Measurements from ENCODE around the gene CPAMD8. TPM values are rescaled to one million over a fixed set of nuclear protein-coding genes. Genes with fewer than 3 reads are reported as not detected.

Gene CPAMD8
- total RNA-seq, 6 experiments from 2014 or later, result 0.90 to 1.8 (median 1.2) TPM

GRCh38 chr19:16908759-16909158 lies 117.9 kb downstream of the CPAMD8 start:
- no peak overlapping the region for H3K27ac ChIP-seq
- 60% methylated on average over 5 of the region's 12 CpGs for WGBS (ENCODE audit: insufficient coverage, low coverage, low lambda C conversion rate, missing lambda C conversion rate)
- TF ChIP-seq POLR2A (IDR thresholded peaks at IDR 0.05) (no peak), CTCF (IDR thresholded peaks at IDR 0.05) (no peak)
- no peaks in the 10 kb centered on the region for H3K9me3 ChIP-seq
- no peak for DNase-seq
- H3K4me1 ChIP-seq, result no peaks in the 10 kb centered on the region
- H3K4me3 ChIP-seq, result no peak overlapping the region
- intact Hi-C loops (cut with DNase I), result no loop called here
- no peaks in the 10 kb centered on the region for H3K27me3 ChIP-seq
- H3K36me3 ChIP-seq, result no peaks in the 10 kb centered on the region
- no peak for ATAC-seq

- H3K36me3 ChIP-seq, result no peaks in the 10 kb centered on the region
- no peak overlapping the region for H3K4me3 ChIP-seq
- no peaks in the 10 kb centered on the region for H3K27me3 ChIP-seq
- no peaks in the 10 kb centered on the region for H3K4me1 ChIP-seq
- H3K27ac ChIP-seq, result no peak overlapping the region
- no peaks in the 10 kb centered on the region for H3K9me3 ChIP-seq
- WGBS (ENCODE audit: insufficient coverage, low coverage, low lambda C conversion rate, missing lambda C conversion rate), result 36% methylated on average over 4 of the region's 5 CpGs
- DNase-seq (no peak), ATAC-seq (no peak)
- intact Hi-C loops (cut with DNase I), result no loop called here
- no peak for TF ChIP-seq CTCF (IDR thresholded peaks at IDR 0.05)
- TF ChIP-seq POLR2A (IDR thresholded peaks at IDR 0.05), result no peak
Measured at GRCh38 chr19:16904599-16904998, 122.0 kb downstream of the CPAMD8 start.

- Histone ChIP-seq H3K4me3 (no peak overlapping the region), H3K27ac (no peak overlapping the region), H3K27me3 (no peaks in the 10 kb centered on the region), H3K36me3 (no peaks in the 10 kb centered on the region), H3K4me1 (no peaks in the 10 kb centered on the region), H3K9me3 (no peaks in the 10 kb centered on the region)
- ATAC-seq (no peak), DNase-seq (no peak)
- TF ChIP-seq POLR2A (IDR thresholded peaks at IDR 0.05) (no peak), CTCF (IDR thresholded peaks at IDR 0.05) (no peak)
- intact Hi-C loops (cut with DNase I), result no loop called here
- WGBS (ENCODE audit: insufficient coverage, low coverage, low lambda C conversion rate, missing lambda C conversion rate), result no CpG with 5 or more reads among the region's 7 CpGs
Measured at GRCh38 chr19:16903347-16903746, 123.3 kb downstream of the CPAMD8 start.

GRCh38 chr19:16902545-16902944 lies 124.1 kb downstream of the CPAMD8 start:
- ATAC-seq (no peak), DNase-seq (no peak)
- no peak for TF ChIP-seq POLR2A (IDR thresholded peaks at IDR 0.05)
- no peak for TF ChIP-seq CTCF (IDR thresholded peaks at IDR 0.05)
- H3K27me3 ChIP-seq, result no peaks in the 10 kb centered on the region
- no peaks in the 10 kb centered on the region for H3K4me1 ChIP-seq
- no peak overlapping the region for H3K27ac ChIP-seq
- intact Hi-C loops (cut with DNase I), result no loop called here
- no peak overlapping the region for H3K4me3 ChIP-seq
- 100% methylated on average over 1 of the region's 12 CpGs for WGBS (ENCODE audit: insufficient coverage, low coverage, low lambda C conversion rate, missing lambda C conversion rate)
- H3K9me3 ChIP-seq, result no peaks in the 10 kb centered on the region
- H3K36me3 ChIP-seq, result no peaks in the 10 kb centered on the region

All from right lobe of liver (tissue), 6 donors.